HG03095 (cell line): ENCODE data around the gene HNRNPA1L2.
"Not testable (repeated sequence)": the region's sequence is repeated elsewhere in the genome, so short reads cannot be mapped to it uniquely, and the experiment has no call there.

ENCODE experiments used
- ATAC-seq: cut with Tn5 transposase; IDR thresholded peaks from one replicate; pipeline ENCODE4 v1.9.1; 2021; ENCODE audit warnings: moderate library complexity; ENCODE audit not compliant: unreplicated experiment

HNRNPA1L2 gene

DNA sequence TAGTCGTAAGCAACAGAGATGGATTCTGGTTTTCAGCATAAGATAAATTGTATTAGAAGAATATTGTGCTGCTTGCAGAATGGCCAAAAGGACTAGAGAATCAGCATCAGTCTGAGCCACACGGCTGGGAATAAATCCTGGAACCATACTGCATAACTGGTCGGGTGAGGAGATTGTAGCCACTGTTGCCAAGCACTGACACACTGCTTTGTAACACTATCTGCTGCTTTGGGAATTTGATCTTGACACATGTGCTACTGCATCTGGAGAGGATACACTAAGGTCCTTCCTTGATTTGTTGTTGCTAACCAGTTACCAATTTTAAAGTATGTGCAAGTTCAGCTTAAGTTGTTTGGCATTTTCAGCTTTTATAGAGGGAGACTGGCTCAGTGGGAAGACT lies 1.9 kb downstream of the HNRNPA1L2 start:
- no peak for ATAC-seq

DNA sequence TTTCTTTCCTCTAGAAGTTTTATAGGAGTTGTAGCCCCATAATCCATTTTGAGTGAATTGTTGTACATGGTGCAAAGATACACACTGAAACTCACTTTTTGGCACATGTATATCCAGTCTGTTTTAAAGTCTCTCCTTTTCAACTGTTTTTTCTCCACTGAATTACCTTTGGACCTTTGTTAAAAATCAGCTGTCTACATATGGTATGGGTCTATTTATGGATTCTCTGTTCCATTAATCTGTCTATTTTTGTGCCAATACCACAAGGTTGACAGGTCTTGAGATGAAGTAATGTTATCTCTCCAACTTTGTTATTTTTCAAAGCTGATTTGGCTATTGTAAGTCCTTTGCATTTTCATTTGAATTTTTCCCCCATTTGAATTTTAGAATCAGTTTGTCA lies 4.7 kb downstream of the HNRNPA1L2 start:
- no peak for ATAC-seq

DNA sequence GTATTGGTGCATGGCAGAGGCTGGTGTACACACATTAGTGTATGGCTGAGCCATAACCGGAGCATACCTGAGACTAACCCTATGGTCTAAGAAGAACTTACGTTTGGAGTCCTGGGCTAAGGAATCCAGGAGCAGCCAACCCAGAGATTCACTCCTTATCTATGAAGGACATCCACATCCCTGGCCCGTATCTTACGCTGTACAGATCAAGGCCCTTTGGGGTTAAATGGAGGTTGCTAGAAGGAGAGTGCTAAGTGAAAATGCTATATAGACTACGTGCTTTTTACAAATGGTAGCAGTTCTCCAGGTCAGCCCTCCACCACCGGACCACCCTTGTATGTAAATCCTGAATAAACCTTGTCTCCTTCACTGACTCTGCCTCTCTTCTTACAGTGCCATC lies 8.5 kb downstream of the HNRNPA1L2 start:
- ATAC-seq = no peak

DNA sequence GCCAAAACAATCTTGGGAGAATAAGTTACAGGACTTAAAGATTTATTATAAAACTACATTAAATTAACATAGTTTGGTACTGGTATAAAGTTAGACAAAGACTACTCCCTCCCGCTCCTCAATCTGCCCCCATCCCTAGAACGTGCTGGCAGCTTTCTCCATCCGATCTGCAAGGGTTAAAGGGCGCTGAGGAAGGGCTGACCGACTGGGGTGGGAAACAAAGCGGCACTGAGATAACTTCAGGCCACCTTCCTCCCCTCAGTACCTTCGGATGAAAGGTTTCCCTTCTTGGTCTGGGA lies 9.6 kb downstream of the HNRNPA1L2 start:
- ATAC-seq = no peak

DNA sequence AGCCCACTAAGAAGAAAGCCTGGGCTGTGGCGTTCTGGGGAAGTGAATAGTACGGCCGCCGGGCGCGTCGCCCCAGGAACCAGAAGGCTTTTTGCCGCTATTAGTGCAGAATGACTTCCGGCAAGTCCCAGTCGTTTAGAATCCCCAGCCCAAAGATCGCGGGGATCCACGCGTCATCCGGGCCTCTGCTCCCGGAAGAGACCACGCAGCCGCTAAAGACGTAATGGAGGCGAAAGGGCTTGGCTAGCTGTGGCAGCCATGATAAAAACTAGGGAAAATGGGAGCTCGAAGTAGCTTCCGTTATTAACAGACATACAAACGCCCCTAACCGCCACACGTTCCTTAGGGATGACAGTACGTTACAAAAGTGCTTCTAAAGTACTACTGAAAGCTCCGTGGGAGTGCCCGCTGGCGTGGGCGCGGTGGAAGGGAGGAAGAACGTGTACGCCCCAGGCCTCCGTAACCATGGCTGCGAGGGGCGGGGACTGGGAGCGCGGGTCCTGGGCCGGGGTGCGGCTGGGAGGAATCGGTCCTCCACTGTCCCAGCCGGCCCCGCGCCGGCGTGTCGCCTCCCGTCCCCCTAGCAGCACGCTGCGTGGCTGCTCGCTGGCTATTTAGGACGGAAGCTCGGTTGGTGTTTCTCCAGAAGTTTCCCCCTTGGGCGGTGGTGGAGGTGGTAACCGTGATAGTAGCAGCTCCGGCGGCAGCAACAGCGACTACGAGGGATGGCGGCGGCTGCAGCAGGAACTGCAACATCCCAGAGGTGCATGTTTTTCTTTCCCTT lies 10.2 kb downstream of the HNRNPA1L2 start, which contains the start of gene SUGT1:
TSS of gene SUGT1 (plus strand) at position 641 of the 784 bp plus-strand sequence. CDS start at position 726, 85 bp downstream.
- ATAC-seq = peak; percentile 95

DNA sequence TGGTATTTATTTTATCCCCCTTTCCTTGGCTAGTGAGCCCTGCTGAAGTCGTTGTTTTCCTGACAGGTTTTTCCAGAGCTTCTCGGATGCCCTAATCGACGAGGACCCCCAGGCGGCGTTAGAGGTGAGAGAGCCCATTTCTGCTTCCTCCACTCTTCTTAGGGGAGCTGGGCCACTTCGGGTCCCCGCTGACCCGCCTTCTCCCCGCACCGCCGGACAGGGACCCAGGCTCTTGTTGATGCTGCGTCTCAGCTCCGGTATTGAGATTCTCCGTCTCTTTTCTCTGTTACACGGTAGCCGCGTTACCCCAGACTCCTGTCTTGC lies 10.7 kb downstream of the HNRNPA1L2 start:
- peak; percentile 33 for ATAC-seq

DNA sequence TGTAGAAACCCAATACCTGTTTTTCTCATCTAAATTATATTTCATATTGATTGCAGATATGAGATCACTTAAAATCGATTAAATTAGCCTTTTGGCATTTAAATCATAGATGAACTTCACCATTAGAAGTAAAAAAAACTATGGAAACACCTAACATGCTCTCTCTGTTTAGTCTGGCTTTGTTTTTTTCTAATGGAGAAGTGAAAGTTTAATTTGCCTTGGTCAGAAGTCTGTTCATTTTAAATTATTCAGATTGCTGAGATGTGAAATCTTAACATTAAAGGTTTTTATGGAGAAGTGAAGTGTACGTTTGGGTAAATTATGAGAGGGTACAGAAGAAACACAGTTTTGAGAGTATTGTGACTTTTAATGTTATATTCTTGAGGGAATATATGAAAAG lies 17.1 kb downstream of the HNRNPA1L2 start:
- ATAC-seq = no peak

DNA sequence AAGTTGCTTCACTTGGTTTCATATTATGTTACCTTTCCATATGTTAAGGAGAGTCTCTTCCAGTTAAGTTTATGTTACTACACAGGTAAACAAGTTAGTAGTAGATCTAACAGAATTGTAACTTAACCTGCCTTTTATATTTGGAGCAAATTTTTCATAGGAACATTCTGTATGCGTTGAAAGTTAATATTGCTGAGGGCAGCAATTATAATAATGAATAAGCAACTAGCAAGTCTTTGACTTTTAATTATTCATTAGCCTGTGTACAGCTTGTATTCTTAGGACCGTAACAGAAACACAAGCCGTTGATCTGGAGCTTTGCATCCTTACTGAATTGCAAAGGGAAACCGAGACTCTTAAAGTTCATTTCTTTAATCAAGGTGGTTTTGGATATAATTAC lies 22.0 kb downstream of the HNRNPA1L2 start:
- no peak for ATAC-seq

DNA sequence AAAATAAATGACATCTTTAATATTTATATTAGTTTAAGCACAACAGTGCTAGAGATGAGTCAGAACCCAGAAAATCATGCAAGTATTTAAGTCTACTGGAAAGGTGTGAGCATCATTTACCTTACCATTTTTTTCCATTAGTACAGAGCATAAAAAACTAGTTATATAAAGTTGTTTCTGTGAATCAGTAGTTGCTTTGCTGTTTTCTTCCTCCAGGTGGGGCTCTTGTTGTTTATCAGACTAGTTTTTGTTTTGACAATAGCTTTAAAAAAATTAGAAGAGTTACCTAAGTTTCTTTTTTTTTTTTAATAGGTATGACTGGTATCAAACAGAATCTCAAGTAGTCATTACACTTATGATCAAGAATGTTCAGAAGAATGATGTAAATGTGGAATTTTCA lies 23.1 kb downstream of the HNRNPA1L2 start:
- no peak for ATAC-seq

DNA sequence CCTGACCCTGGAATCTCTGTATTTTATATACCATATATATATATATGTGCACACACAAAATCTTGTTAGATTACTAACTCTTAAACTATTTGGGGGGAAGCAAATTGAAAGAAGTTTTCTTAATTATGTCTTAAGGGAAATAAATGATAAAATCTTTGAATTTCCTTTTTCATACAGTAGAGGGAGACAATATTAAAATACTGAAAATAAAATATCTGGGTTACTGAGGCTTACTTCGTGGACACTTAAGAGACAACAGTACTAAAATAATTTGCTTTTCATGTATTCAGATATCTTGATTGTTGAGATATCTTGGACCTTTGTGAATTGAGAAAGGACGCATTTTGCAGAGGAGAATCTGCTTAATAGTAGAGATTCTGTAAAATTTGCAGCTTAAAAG lies 27.4 kb downstream of the HNRNPA1L2 start:
- no peak for ATAC-seq

DNA sequence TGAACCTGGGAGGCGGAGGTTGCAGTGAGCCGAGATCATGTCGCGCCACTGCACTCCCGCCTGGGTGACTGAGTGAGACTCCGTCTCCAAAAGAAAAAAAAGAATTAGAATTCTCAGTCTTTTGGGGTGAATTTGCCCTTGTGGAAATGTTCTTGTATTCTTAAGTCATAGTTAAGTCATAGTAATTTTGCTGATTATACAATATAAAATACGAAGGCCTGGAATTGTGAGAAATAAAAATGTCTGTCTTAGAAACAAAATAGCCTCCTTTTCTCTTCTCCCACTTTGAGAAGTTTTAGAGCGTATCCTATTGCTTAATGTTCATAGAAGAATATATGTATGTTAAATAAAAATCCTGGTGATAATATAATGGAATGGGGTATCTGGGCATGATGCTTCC lies 28.5 kb downstream of the HNRNPA1L2 start:
- no peak for ATAC-seq

DNA sequence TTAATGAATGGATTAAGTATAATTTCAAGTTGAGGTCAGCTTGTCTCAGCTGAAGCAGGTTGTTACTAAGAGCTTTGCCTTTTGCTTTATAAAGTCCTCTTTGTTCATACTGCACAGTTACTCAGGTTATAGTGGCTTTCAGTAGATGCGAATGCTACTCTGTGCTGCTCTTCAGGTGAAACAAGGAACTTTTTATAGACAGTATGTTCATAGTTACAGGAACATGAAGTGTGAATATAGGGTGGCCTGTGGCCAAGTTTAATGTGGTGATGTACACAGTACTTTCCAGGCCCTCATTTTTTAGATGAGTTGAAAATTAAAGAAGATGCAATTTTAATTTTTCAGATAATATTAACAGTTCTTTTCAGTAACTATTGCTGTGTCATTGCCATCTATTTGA lies 31.2 kb downstream of the HNRNPA1L2 start:
- ATAC-seq = no peak

DNA sequence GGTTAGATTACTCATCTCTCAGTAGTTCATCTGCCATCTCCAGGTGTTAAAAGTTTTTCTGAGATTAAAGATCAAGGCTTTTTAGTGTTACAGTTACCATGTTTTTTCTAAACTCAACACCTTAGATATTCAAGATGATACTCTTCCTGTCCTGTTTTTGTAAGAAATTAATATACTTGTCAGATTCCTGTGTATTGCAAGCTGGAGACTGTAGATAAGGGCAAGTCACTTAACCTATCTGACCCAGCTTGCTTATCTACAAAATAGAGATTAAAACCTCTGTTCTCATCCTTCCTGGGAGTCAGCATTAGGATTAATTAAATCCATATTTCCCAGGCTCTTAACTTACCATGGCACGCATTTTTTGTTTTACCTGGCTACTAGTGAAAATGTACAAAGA lies 35.6 kb downstream of the HNRNPA1L2 start:
- ATAC-seq = no peak

DNA sequence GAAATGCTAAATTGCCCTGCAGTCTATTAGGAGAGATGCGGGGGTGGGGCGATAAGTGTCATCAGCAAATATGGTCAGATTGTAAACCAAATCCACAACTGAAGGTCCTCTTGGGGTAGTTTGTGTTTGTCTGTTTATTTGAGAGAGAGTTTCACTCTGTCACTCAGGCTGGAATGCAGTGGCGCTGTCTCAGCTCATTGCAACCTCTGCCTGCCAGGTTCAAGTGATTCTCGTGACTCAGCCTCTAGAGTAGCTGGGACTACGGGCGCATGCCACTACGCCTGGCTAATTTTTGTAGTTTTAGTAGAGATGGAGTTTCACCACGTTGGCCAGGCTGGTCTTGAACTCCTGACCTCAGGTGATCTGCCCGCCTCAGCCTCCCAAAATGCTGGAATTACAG lies 43.6 kb downstream of the HNRNPA1L2 start:
- ATAC-seq = not testable (repeated sequence)

DNA sequence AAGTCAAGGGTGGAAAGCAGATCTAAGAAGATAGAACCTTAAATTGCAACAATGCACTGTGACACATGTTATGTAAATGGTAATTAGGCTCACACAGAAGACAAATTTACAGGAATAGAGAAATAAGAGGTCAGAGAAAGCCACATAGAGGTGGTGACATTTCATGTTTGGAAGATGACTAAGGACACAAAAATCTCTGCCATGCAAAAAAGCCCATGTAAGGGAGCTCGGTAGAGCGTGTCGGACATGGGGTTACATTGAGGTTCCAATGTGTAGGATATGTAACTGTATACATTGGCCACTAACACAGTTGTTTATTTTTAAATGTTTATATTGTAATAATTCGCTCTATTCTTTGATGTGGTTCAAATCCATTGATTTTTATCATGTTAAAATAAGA lies 44.1 kb downstream of the HNRNPA1L2 start:
- no peak for ATAC-seq
